Renal pelvis (tissue), 4 donors: ENCODE measurements around the gene KLF7. TPM values are rescaled to one million over a fixed set of nuclear protein-coding genes. Genes with fewer than 3 reads are reported as not detected.

Experiments
- DNase-seq: peaks from one replicate; pipeline ENCODE4 v3.0.0-alpha.2; 2013
- polyA plus RNA-seq, 3 donors: library from polyadenylated mRNA; unstranded; fragments of 120-200 nt; gene quantifications; one replicate each; pipeline ENCODE4 v1.2.1, GENCODE V29; 2013; ENCODE audit not compliant: insufficient read length in 3 of 3

The KLF7 gene
- polyA plus RNA-seq, 3 donors, result 18.3 to 23.7 (median 22.4) TPM

- no peak for DNase-seq
These were observed 133.3 kb downstream of the KLF7 start for GRCh38 chr2:207032490-207032889.

Other genes with a start within 250 kb of the KLF7 start
- 1 to 10 TPM; 1.1 to 2.8 (median 1.8) TPM for gene CPO, start 226.4 kb downstream of the KLF7 start, polyA plus RNA-seq